ENCODE measurements around the gene ADPRHL1.

DNA sequence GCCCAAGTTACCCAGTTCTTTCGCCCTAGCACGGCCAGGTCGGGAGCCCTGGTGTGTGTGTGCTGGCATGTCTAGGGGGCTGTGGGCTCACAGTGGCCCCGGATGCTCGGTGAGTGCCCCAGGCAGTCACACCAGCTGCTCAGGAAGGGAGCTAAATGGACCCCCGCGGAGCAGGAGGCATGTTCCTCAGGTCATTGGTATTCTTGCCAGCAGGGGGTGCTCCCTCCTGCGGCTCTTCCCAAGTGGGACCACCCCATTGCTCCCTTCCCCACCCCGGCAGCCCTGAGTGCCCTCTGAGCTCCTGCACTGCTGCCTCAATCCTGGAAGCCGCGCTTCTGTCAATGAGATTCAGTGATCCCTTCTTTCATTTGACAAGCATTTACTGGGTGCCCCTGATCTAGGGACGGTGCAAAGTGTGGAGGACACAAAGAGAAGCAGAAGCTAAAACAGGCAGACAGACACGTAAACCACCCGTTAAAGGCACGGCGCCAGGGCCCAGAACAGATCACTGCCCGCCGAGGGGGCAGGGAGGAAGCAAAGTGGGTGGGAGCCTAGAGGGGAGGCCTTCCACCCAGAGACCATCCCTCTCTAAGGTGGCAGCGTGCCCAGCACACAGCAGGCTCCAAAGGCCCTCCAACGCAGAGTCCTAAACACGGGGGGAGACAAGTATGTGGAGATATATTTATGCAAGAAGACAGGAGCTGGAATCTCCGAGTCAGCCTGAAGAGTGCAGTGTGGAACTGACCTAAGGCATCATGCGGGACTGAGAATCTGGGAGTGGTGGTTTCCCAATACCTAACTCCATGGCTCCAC is 5.2 kb upstream of the ADPRHL1 start:
- TF ChIP-seq CTCF (IDR thresholded peaks at IDR 0.05) (no peak), ZNF416 (CRISPR knock-in tag; IDR thresholded peaks at IDR 0.05) (no peak), E2F4 (CRISPR knock-in tag; IDR thresholded peaks at IDR 0.05; ENCODE audit: borderline replicate concordance, low read depth) (no peak), USF1 (CRISPR knock-in tag; IDR thresholded peaks at IDR 0.05) (no peak)
- TF ChIP-seq, protein P1, sequence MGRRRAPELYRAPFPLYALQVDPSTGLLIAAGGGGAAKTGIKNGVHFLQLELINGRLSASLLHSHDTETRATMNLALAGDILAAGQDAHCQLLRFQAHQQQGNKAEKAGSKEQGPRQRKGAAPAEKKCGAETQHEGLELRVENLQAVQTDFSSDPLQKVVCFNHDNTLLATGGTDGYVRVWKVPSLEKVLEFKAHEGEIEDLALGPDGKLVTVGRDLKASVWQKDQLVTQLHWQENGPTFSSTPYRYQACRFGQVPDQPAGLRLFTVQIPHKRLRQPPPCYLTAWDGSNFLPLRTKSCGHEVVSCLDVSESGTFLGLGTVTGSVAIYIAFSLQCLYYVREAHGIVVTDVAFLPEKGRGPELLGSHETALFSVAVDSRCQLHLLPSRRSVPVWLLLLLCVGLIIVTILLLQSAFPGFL (CRISPR knock-in tag; IDR thresholded peaks at IDR 0.05; ENCODE audit: borderline replicate concordance): no peak
- TF ChIP-seq, protein P2, sequence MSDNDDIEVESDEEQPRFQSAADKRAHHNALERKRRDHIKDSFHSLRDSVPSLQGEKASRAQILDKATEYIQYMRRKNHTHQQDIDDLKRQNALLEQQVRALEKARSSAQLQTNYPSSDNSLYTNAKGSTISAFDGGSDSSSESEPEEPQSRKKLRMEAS (CRISPR knock-in tag; IDR thresholded peaks at IDR 0.05): no peak
